ENCODE data around the gene FHIT.

The FHIT gene

GRCh38 chr3:60448696-60449095 is 802.6 kb downstream of the FHIT start:
- Histone ChIP-seq H3K27ac (ENCODE audit: low read depth, low read length) (no peak overlapping the region), H3K36me3 (ENCODE audit: control insufficient read depth, insufficient read depth, low read length) (no peaks in the 10 kb centered on the region), H3K9ac (ENCODE audit: low read length) (no peak overlapping the region), H4K8ac (ENCODE audit: low read depth, low read length) (no peak overlapping the region), H3K4me3 (ENCODE audit: low read length) (no peak overlapping the region), H3K56ac (ENCODE audit: low read length) (no peak overlapping the region), H3K4ac (ENCODE audit: low read depth, low read length) (no peak overlapping the region), H2AK5ac (ENCODE audit: low read length) (no peak overlapping the region), H2BK120ac (ENCODE audit: low read depth, low read length) (no peak overlapping the region), H3K23ac (ENCODE audit: low read length) (no peak overlapping the region), H3K4me1 (ENCODE audit: control insufficient read depth, low read depth, low read length) (no peaks in the 10 kb centered on the region), H4K5ac (ENCODE audit: low read length) (no peak overlapping the region), H3K4me2 (ENCODE audit: low read length) (no peak overlapping the region), H3K18ac (ENCODE audit: low read length) (no peak overlapping the region), H3K79me1 (ENCODE audit: low read length) (no peaks in the 10 kb centered on the region), H3K79me2 (ENCODE audit: control insufficient read depth, insufficient read depth, low read length) (no peaks in the 10 kb centered on the region), H2BK5ac (ENCODE audit: low read length) (no peak overlapping the region), H2BK15ac (replicated peaks; ENCODE audit: low read depth) (no peak overlapping the region), H3K27me3 (ENCODE audit: insufficient read depth, low read length, poor library complexity) (no peaks in the 10 kb centered on the region)
- DNase-seq, result no peak
- WGBS (ENCODE audit: extremely low coverage, insufficient coverage, low lambda C conversion rate), result no CpG with 5 or more reads among the region's 3 CpGs

GRCh38 chr3:60445446-60445845 is 805.8 kb downstream of the FHIT start:
- no peak overlapping the region for H4K5ac ChIP-seq (ENCODE audit: low read length)
- no peak overlapping the region for H2BK5ac ChIP-seq (ENCODE audit: low read length)
- no peak overlapping the region for H3K4me3 ChIP-seq (ENCODE audit: low read length)
- no peak overlapping the region for H3K9ac ChIP-seq (ENCODE audit: low read length)
- H2BK15ac ChIP-seq (replicated peaks; ENCODE audit: low read depth), result no peak overlapping the region
- no peak overlapping the region for H4K8ac ChIP-seq (ENCODE audit: low read depth, low read length)
- no peak overlapping the region for H3K4ac ChIP-seq (ENCODE audit: low read depth, low read length)
- H3K27me3 ChIP-seq (ENCODE audit: insufficient read depth, low read length, poor library complexity), result no peaks in the 10 kb centered on the region
- no peak overlapping the region for H3K18ac ChIP-seq (ENCODE audit: low read length)
- H3K36me3 ChIP-seq (ENCODE audit: control insufficient read depth, insufficient read depth, low read length), result no peaks in the 10 kb centered on the region
- no peak overlapping the region for H3K27ac ChIP-seq (ENCODE audit: low read depth, low read length)
- H2BK120ac ChIP-seq (ENCODE audit: low read depth, low read length), result no peak overlapping the region
- H3K4me1 ChIP-seq (ENCODE audit: control insufficient read depth, low read depth, low read length), result no peaks in the 10 kb centered on the region
- H2AK5ac ChIP-seq (ENCODE audit: low read length), result no peak overlapping the region
- no peak overlapping the region for H3K23ac ChIP-seq (ENCODE audit: low read length)
- H3K79me2 ChIP-seq (ENCODE audit: control insufficient read depth, insufficient read depth, low read length), result no peaks in the 10 kb centered on the region
- H3K79me1 ChIP-seq (ENCODE audit: low read length), result no peaks in the 10 kb centered on the region
- H3K4me2 ChIP-seq (ENCODE audit: low read length), result no peak overlapping the region
- WGBS (ENCODE audit: extremely low coverage, insufficient coverage, low lambda C conversion rate), result no CpG with 5 or more reads among the region's 3 CpGs
- peak; percentile 34 for DNase-seq
- H3K56ac ChIP-seq (ENCODE audit: low read length), result no peak overlapping the region

- no peak overlapping the region for H2AK5ac ChIP-seq (ENCODE audit: low read length)
- H3K9ac ChIP-seq (ENCODE audit: low read length), result no peak overlapping the region
- no peak overlapping the region for H3K18ac ChIP-seq (ENCODE audit: low read length)
- no peak overlapping the region for H4K8ac ChIP-seq (ENCODE audit: low read depth, low read length)
- H2BK5ac ChIP-seq (ENCODE audit: low read length), result no peak overlapping the region
- no peaks in the 10 kb centered on the region for H3K27me3 ChIP-seq (ENCODE audit: insufficient read depth, low read length, poor library complexity)
- H2BK120ac ChIP-seq (ENCODE audit: low read depth, low read length), result no peak overlapping the region
- no peaks in the 10 kb centered on the region for H3K4me1 ChIP-seq (ENCODE audit: control insufficient read depth, low read depth, low read length)
- H3K4ac ChIP-seq (ENCODE audit: low read depth, low read length), result no peak overlapping the region
- no peak overlapping the region for H3K56ac ChIP-seq (ENCODE audit: low read length)
- no peak overlapping the region for H3K4me3 ChIP-seq (ENCODE audit: low read length)
- no CpG with 5 or more reads among the region's 5 CpGs for WGBS (ENCODE audit: extremely low coverage, insufficient coverage, low lambda C conversion rate)
- no peaks in the 10 kb centered on the region for H3K36me3 ChIP-seq (ENCODE audit: control insufficient read depth, insufficient read depth, low read length)
- no peaks in the 10 kb centered on the region for H3K79me2 ChIP-seq (ENCODE audit: control insufficient read depth, insufficient read depth, low read length)
- no peaks in the 10 kb centered on the region for H3K79me1 ChIP-seq (ENCODE audit: low read length)
- H3K27ac ChIP-seq (ENCODE audit: low read depth, low read length), result no peak overlapping the region
- H2BK15ac ChIP-seq (replicated peaks; ENCODE audit: low read depth), result no peak overlapping the region
- DNase-seq, result no peak
- no peak overlapping the region for H3K4me2 ChIP-seq (ENCODE audit: low read length)
- H4K5ac ChIP-seq (ENCODE audit: low read length), result no peak overlapping the region
- no peak overlapping the region for H3K23ac ChIP-seq (ENCODE audit: low read length)
Measured at GRCh38 chr3:60444898-60445437, 806.3 kb downstream of the FHIT start.

- Histone ChIP-seq H4K5ac (ENCODE audit: low read length) (no peak overlapping the region), H4K8ac (ENCODE audit: low read depth, low read length) (no peak overlapping the region)
Measured at GRCh38 chr3:60440869-60441268, 810.4 kb downstream of the FHIT start.

GRCh38 chr3:60435941-60436650 is 815.2 kb downstream of the FHIT start:
- WGBS (ENCODE audit: extremely low coverage, insufficient coverage, low lambda C conversion rate), result no CpG with 5 or more reads among the region's 4 CpGs
- H2BK15ac ChIP-seq (replicated peaks; ENCODE audit: low read depth), result no peak overlapping the region

More at GRCh38 chr3:60440869-60441268, 810.4 kb downstream of the FHIT start:
- Histone ChIP-seq H2AK5ac (ENCODE audit: low read length) (no peak overlapping the region), H3K4me1 (ENCODE audit: control insufficient read depth, low read depth, low read length) (no peaks in the 10 kb centered on the region), H3K56ac (ENCODE audit: low read length) (no peak overlapping the region), H3K27me3 (ENCODE audit: insufficient read depth, low read length, poor library complexity) (no peaks in the 10 kb centered on the region), H3K9ac (ENCODE audit: low read length) (no peak overlapping the region), H3K27ac (ENCODE audit: low read depth, low read length) (no peak overlapping the region), H3K79me1 (ENCODE audit: low read length) (no peaks in the 10 kb centered on the region), H3K4me2 (ENCODE audit: low read length) (no peak overlapping the region), H3K23ac (ENCODE audit: low read length) (no peak overlapping the region), H3K4ac (ENCODE audit: low read depth, low read length) (no peak overlapping the region), H2BK15ac (replicated peaks; ENCODE audit: low read depth) (no peak overlapping the region), H2BK120ac (ENCODE audit: low read depth, low read length) (no peak overlapping the region), H3K18ac (ENCODE audit: low read length) (no peak overlapping the region), H3K36me3 (ENCODE audit: control insufficient read depth, insufficient read depth, low read length) (no peaks in the 10 kb centered on the region), H3K79me2 (ENCODE audit: control insufficient read depth, insufficient read depth, low read length) (no peaks in the 10 kb centered on the region), H3K4me3 (ENCODE audit: low read length) (no peak overlapping the region), H2BK5ac (ENCODE audit: low read length) (no peak overlapping the region)
- no CpG with 5 or more reads among the region's 2 CpGs for WGBS (ENCODE audit: extremely low coverage, insufficient coverage, low lambda C conversion rate)
- DNase-seq, result no peak

GRCh38 chr3:60434950-60435349 is 816.3 kb downstream of the FHIT start:
- no peak overlapping the region for H2BK15ac ChIP-seq (replicated peaks; ENCODE audit: low read depth)
- no peak overlapping the region for H3K18ac ChIP-seq (ENCODE audit: low read length)
- H3K79me1 ChIP-seq (ENCODE audit: low read length), result no peaks in the 10 kb centered on the region
- H3K27ac ChIP-seq (ENCODE audit: low read depth, low read length), result no peak overlapping the region
- no peak overlapping the region for H4K5ac ChIP-seq (ENCODE audit: low read length)
- H3K27me3 ChIP-seq (ENCODE audit: insufficient read depth, low read length, poor library complexity), result no peaks in the 10 kb centered on the region
- H3K36me3 ChIP-seq (ENCODE audit: control insufficient read depth, insufficient read depth, low read length), result no peaks in the 10 kb centered on the region
- H3K4me1 ChIP-seq (ENCODE audit: control insufficient read depth, low read depth, low read length), result no peaks in the 10 kb centered on the region
- no peaks in the 10 kb centered on the region for H3K79me2 ChIP-seq (ENCODE audit: control insufficient read depth, insufficient read depth, low read length)
- no peak overlapping the region for H2BK120ac ChIP-seq (ENCODE audit: low read depth, low read length)
- H3K4me3 ChIP-seq (ENCODE audit: low read length), result no peak overlapping the region
- no peak overlapping the region for H4K8ac ChIP-seq (ENCODE audit: low read depth, low read length)
- no peak overlapping the region for H3K56ac ChIP-seq (ENCODE audit: low read length)
- no peak overlapping the region for H2AK5ac ChIP-seq (ENCODE audit: low read length)
- no peak overlapping the region for H3K4ac ChIP-seq (ENCODE audit: low read depth, low read length)
- H3K23ac ChIP-seq (ENCODE audit: low read length), result no peak overlapping the region
- no peak overlapping the region for H2BK5ac ChIP-seq (ENCODE audit: low read length)
- H3K9ac ChIP-seq (ENCODE audit: low read length), result no peak overlapping the region
- DNase-seq, result peak; percentile 58
- H3K4me2 ChIP-seq (ENCODE audit: low read length), result no peak overlapping the region

More at GRCh38 chr3:60435941-60436650, 815.2 kb downstream of the FHIT start:
- Histone ChIP-seq H3K27ac (ENCODE audit: low read depth, low read length) (no peak overlapping the region), H3K27me3 (ENCODE audit: insufficient read depth, low read length, poor library complexity) (no peaks in the 10 kb centered on the region), H3K9ac (ENCODE audit: low read length) (no peak overlapping the region), H3K4me1 (ENCODE audit: control insufficient read depth, low read depth, low read length) (no peaks in the 10 kb centered on the region), H3K56ac (ENCODE audit: low read length) (no peak overlapping the region), H2AK5ac (ENCODE audit: low read length) (no peak overlapping the region), H3K79me2 (ENCODE audit: control insufficient read depth, insufficient read depth, low read length) (no peaks in the 10 kb centered on the region), H3K79me1 (ENCODE audit: low read length) (no peaks in the 10 kb centered on the region), H3K36me3 (ENCODE audit: control insufficient read depth, insufficient read depth, low read length) (no peaks in the 10 kb centered on the region), H2BK5ac (ENCODE audit: low read length) (no peak overlapping the region), H3K18ac (ENCODE audit: low read length) (no peak overlapping the region), H4K5ac (ENCODE audit: low read length) (no peak overlapping the region), H2BK120ac (ENCODE audit: low read depth, low read length) (no peak overlapping the region), H3K23ac (ENCODE audit: low read length) (no peak overlapping the region), H3K4me3 (ENCODE audit: low read length) (no peak overlapping the region), H3K4me2 (ENCODE audit: low read length) (no peak overlapping the region), H4K8ac (ENCODE audit: low read depth, low read length) (no peak overlapping the region), H3K4ac (ENCODE audit: low read depth, low read length) (no peak overlapping the region)
- no peak for DNase-seq
